Subcutaneous abdominal adipose tissue (tissue), 5 donors: ENCODE results near the gene H6PD.

Experiments
- H3K27ac ChIP-seq: one replicate; pipeline ENCODE4 v1.7.0; 2013; ENCODE audit warnings: low read depth, mild to moderate bottlenecking, inconsistent platforms, low read length, moderate library complexity
- H3K27me3 ChIP-seq, 5 donors: one replicate each; pipeline ENCODE4 v1.7.0; 2013; ENCODE audit warnings: low read length in 5 of 5, inconsistent platforms in 1 of 5; ENCODE audit not compliant: control insufficient read depth in 5 of 5, insufficient read depth in 4 of 5
- H3K36me3 ChIP-seq, 5 donors: one replicate each; pipeline ENCODE4 v1.7.0; 2013; ENCODE audit warnings: low read length in 5 of 5; ENCODE audit not compliant: control insufficient read depth in 5 of 5, insufficient read depth in 5 of 5
- H3K4me1 ChIP-seq, 5 donors: one replicate each; pipeline ENCODE4 v1.7.0; 2013; ENCODE audit warnings: low read length in 5 of 5, mild to moderate bottlenecking in 3 of 5, moderate library complexity in 1 of 5; ENCODE audit not compliant: control insufficient read depth in 5 of 5, insufficient read depth in 5 of 5
- H3K4me3 ChIP-seq, 5 donors: one replicate each; pipeline ENCODE4 v1.7.0; 2013; ENCODE audit warnings: low read length in 5 of 5, low read depth in 1 of 5
- H3K9ac ChIP-seq, 5 donors: one replicate each; pipeline ENCODE4 v1.7.0; 2013; ENCODE audit warnings: low read length in 5 of 5, mild to moderate bottlenecking in 4 of 5, moderate library complexity in 3 of 5
- H3K9me3 ChIP-seq, 5 donors: one replicate each; pipeline ENCODE4 v1.7.0; 2013; ENCODE audit warnings: low read length in 5 of 5; ENCODE audit not compliant: control insufficient read depth in 5 of 5
- donor health status: healthy.
- donor health status: healthy.
- donor health status: healthy.
- donor health status: healthy.
- donor health status: healthy.

The H6PD gene

GRCh38 chr1:9234223-9235095 is at the start of gene H6PD:
Gene H6PD (plus strand): TSS chr1:9234774. CDS start chr1:9244935, 10,161 bp downstream.
- H3K27ac ChIP-seq = peak within 1 kb of the TSS; percentile 98
- H3K4me3 ChIP-seq = peak within 1 kb of the TSS; percentile 67 to 78 (median 73)
- no peaks in the 10 kb centered on the region for H3K36me3 ChIP-seq
- H3K9ac ChIP-seq = peak within 1 kb of the TSS; percentile 77 to 94 (median 87)
- H3K27me3 ChIP-seq = no peaks in the 10 kb centered on the region
- H3K4me1 ChIP-seq = peaks cover 17 to 59% (median 54%) of the 10 kb centered on the region in 5 donors
- peaks cover 0 to 3% (median 0%) of the 10 kb centered on the region in 5 donors for H3K9me3 ChIP-seq

- Histone ChIP-seq H3K27ac (no peak overlapping the region), H3K4me1 (peaks cover 4 to 28% (median 27%) of the 10 kb centered on the region in 5 donors), H3K4me3 (no peak overlapping the region), H3K9ac (no peak overlapping the region), H3K27me3 (peaks cover 0 to 6% (median 2%) of the 10 kb centered on the region in 5 donors), H3K9me3 (no peaks in the 10 kb centered on the region), H3K36me3 (no peaks in the 10 kb centered on the region)
These were observed 48.3 kb upstream of the H6PD start for GRCh38 chr1:9186082-9186859.

GRCh38 chr1:9187004-9187403 is 47.6 kb upstream of the H6PD start:
- Histone ChIP-seq H3K4me1 (peaks cover 0 to 20% (median 19%) of the 10 kb centered on the region in 5 donors), H3K9me3 (no peaks in the 10 kb centered on the region), H3K4me3 (no peak overlapping the region), H3K9ac (no peak overlapping the region), H3K36me3 (no peaks in the 10 kb centered on the region), H3K27me3 (peaks cover 0 to 4% (median 2%) of the 10 kb centered on the region in 5 donors), H3K27ac (no peak overlapping the region)

GRCh38 chr1:9190234-9190633 is 44.3 kb upstream of the H6PD start:
- H3K36me3 ChIP-seq = no peaks in the 10 kb centered on the region
- no peaks in the 10 kb centered on the region for H3K9me3 ChIP-seq
- no peak overlapping the region for H3K27ac ChIP-seq
- H3K27me3 ChIP-seq = no peaks in the 10 kb centered on the region
- H3K4me3 ChIP-seq = no peak overlapping the region
- no peaks in the 10 kb centered on the region for H3K4me1 ChIP-seq
- no peak overlapping the region for H3K9ac ChIP-seq

- Histone ChIP-seq H3K4me1 (peaks cover 3 to 8% (median 5%) of the 10 kb centered on the region in 5 donors), H3K27me3 (no peaks in the 10 kb centered on the region), H3K27ac (no peak overlapping the region), H3K36me3 (no peaks in the 10 kb centered on the region), H3K9me3 (no peaks in the 10 kb centered on the region), H3K9ac (no peak overlapping the region), H3K4me3 (no peak overlapping the region)
These were observed 43.3 kb upstream of the H6PD start for GRCh38 chr1:9191231-9191630.

- H3K36me3 ChIP-seq = no peaks in the 10 kb centered on the region
- H3K4me1 ChIP-seq = peaks cover 7 to 23% (median 17%) of the 10 kb centered on the region in 5 donors
- no peak overlapping the region for H3K27ac ChIP-seq
- no peaks in the 10 kb centered on the region for H3K9me3 ChIP-seq
- H3K9ac ChIP-seq = no peak overlapping the region
- H3K4me3 ChIP-seq = no peak overlapping the region
- peaks cover 0 to 4% (median 4%) of the 10 kb centered on the region in 5 donors for H3K27me3 ChIP-seq
These were observed 41.9 kb upstream of the H6PD start for GRCh38 chr1:9192578-9193232.

GRCh38 chr1:9193233-9193625 is 41.3 kb upstream of the H6PD start:
- Histone ChIP-seq H3K9ac (no peak overlapping the region), H3K36me3 (no peaks in the 10 kb centered on the region), H3K27ac (no peak overlapping the region), H3K9me3 (no peaks in the 10 kb centered on the region), H3K27me3 (peaks cover 3 to 9% (median 8%) of the 10 kb centered on the region in 5 donors), H3K4me3 (no peak overlapping the region), H3K4me1 (peaks cover 7 to 28% (median 22%) of the 10 kb centered on the region in 5 donors)

- Histone ChIP-seq H3K27me3 (peaks cover 8 to 15% (median 14%) of the 10 kb centered on the region in 5 donors), H3K4me1 (peaks cover 7 to 32% (median 27%) of the 10 kb centered on the region in 5 donors), H3K9me3 (no peaks in the 10 kb centered on the region), H3K4me3 (no peak overlapping the region), H3K36me3 (no peaks in the 10 kb centered on the region), H3K27ac (no peak overlapping the region), H3K9ac (no peak overlapping the region)
These were observed 40.5 kb upstream of the H6PD start for GRCh38 chr1:9194024-9194423.

- no peak overlapping the region for H3K27ac ChIP-seq
- no peak overlapping the region for H3K9ac ChIP-seq
- H3K4me3 ChIP-seq = peak overlapping the region in 3 of 5 donors; percentile 19 to 43 (median 38)
- H3K36me3 ChIP-seq = no peaks in the 10 kb centered on the region
- peaks cover 7 to 32% (median 27%) of the 10 kb centered on the region in 5 donors for H3K4me1 ChIP-seq
- H3K9me3 ChIP-seq = no peaks in the 10 kb centered on the region
- H3K27me3 ChIP-seq = peaks cover 8 to 30% (median 21%) of the 10 kb centered on the region in 5 donors
These were observed 38.9 kb upstream of the H6PD start for GRCh38 chr1:9195651-9196050.
